ENCODE data around the gene TTLL6.

- no peak for TF ChIP-seq CTCF (IDR thresholded peaks at IDR 0.05)
- TF ChIP-seq POLR2A (IDR thresholded peaks at IDR 0.05): no peak
Measured at GRCh38 chr17:48843187-48843900, 26.3 kb upstream of the TTLL6 start.
